H54 (cell line): Measurements from ENCODE around the gene ABHD15.

Experiments used
- DNase-seq: peaks from one replicate; pipeline ENCODE4 v3.0.0; 2011; ENCODE audit warnings: low spot score, mixed read lengths; ENCODE audit not compliant: insufficient read length
- FAIRE-seq: peaks from 3 replicates; lab custom pipeline; 2011; peaks lifted over from hg19 to GRCh38; lab: Jason Lieb, UNC
- POLR2A ChIP-seq: IDR thresholded peaks from 2 replicates; pipeline ENCODE4 v1.6.1; 2011; ENCODE audit warnings: low read depth, mild to moderate bottlenecking, low read length

ABHD15 gene

GRCh38 chr17:29518359-29518758 lies 48.5 kb downstream of the ABHD15 start:
- no peak for DNase-seq
- no peak for FAIRE-seq
- TF ChIP-seq POLR2A, result no peak

- DNase-seq (no peak), FAIRE-seq (no peak)
- TF ChIP-seq POLR2A, result no peak
These were observed 52.0 kb downstream of the ABHD15 start for GRCh38 chr17:29514792-29515191.

DNA sequence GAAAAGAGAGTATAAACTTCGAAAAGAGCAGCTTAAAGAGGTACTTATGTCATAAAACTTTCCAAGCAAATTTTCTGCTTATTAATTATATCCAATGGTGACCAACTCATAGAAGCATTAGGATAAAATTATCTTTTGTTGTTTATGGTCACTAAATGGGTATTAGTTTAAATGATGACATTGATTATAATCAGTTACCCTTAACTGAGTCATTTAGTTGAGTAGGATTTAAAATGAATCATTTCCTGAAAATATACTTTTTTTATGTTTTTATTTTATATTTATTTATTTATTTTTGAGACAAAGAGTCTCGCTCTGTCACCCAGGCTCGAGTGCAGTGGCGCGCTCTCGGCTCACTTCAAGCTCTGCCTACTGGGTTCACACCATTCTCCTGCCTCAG lies 55.9 kb downstream of the ABHD15 start:
- DNase-seq (no peak), FAIRE-seq (no peak)
- no peak for TF ChIP-seq POLR2A
